PFSK-1 (cell line): Measurements from ENCODE around the gene NR3C2.

Experiments
- FOXP2 ChIP-seq: optimal IDR thresholded peaks from 2 replicates; pipeline ENCODE3; 2011; ENCODE audit warnings: borderline replicate concordance, control low read depth, inconsistent platforms; ENCODE audit not compliant: insufficient read depth; ENCODE audit errors: extremely low read length, extremely low read depth
- POLR2AphosphoS5 ChIP-seq: IDR thresholded peaks from 2 replicates; pipeline ENCODE4 v1.6.1; 2012; ENCODE audit warnings: low read depth, mild to moderate bottlenecking, control low read depth, low read length, moderate library complexity
- SIN3A ChIP-seq: IDR thresholded peaks from 2 replicates; pipeline ENCODE4 v1.6.1; 2012; ENCODE audit warnings: mild to moderate bottlenecking, low read length, moderate library complexity, borderline replicate concordance; ENCODE audit not compliant: insufficient read depth
- TAF1 ChIP-seq: IDR thresholded peaks from 2 replicates; pipeline ENCODE4 v1.6.1; 2012; ENCODE audit warnings: low read length, control low read depth, borderline replicate concordance; ENCODE audit not compliant: insufficient read depth
- TF ChIP-seq, protein P1 (sequence below), 2 experiments: IDR thresholded peaks; 2 replicates each; pipeline versions ENCODE4 v1.6.1 to v1.8.0; 2011 to 2012; ENCODE audit warnings: low read depth in 2 of 2, low read length in 2 of 2, control low read depth in 1 of 2, inconsistent platforms in 1 of 2, mild to moderate bottlenecking in 1 of 2, moderate library complexity in 1 of 2; ENCODE audit not compliant: insufficient read depth in 1 of 2

NR3C2 gene

DNA sequence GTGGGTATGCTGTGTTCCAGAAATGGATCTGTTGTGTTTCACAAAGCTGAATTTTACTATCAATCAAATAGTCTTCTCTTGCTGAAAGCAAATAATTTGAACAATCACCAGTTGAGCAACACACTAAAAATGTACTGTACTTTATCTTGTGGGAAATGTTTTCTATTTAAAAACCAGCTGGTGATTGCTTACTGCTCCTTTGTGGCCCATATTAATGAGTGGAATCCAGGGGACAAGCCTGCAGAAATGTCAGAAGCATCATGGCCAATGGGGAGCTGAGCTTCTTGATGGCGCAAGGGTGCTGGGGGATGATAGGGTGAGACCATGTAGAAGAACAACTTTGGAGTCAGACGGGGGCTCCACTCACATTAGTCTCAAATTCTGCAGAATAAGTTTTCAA, 364.2 kb downstream of the NR3C2 start:
- TF ChIP-seq SIN3A: no peak
- TF ChIP-seq POLR2AphosphoS5: no peak
- TF ChIP-seq FOXP2: no peak
- no peak for TF ChIP-seq TAF1
- TF ChIP-seq, protein P1, sequence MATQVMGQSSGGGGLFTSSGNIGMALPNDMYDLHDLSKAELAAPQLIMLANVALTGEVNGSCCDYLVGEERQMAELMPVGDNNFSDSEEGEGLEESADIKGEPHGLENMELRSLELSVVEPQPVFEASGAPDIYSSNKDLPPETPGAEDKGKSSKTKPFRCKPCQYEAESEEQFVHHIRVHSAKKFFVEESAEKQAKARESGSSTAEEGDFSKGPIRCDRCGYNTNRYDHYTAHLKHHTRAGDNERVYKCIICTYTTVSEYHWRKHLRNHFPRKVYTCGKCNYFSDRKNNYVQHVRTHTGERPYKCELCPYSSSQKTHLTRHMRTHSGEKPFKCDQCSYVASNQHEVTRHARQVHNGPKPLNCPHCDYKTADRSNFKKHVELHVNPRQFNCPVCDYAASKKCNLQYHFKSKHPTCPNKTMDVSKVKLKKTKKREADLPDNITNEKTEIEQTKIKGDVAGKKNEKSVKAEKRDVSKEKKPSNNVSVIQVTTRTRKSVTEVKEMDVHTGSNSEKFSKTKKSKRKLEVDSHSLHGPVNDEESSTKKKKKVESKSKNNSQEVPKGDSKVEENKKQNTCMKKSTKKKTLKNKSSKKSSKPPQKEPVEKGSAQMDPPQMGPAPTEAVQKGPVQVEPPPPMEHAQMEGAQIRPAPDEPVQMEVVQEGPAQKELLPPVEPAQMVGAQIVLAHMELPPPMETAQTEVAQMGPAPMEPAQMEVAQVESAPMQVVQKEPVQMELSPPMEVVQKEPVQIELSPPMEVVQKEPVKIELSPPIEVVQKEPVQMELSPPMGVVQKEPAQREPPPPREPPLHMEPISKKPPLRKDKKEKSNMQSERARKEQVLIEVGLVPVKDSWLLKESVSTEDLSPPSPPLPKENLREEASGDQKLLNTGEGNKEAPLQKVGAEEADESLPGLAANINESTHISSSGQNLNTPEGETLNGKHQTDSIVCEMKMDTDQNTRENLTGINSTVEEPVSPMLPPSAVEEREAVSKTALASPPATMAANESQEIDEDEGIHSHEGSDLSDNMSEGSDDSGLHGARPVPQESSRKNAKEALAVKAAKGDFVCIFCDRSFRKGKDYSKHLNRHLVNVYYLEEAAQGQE (IDR thresholded peaks at IDR 0.05; ENCODE audit: insufficient read depth in 1 of 2, low read depth in 2 of 2, low read length in 2 of 2): no peak

DNA sequence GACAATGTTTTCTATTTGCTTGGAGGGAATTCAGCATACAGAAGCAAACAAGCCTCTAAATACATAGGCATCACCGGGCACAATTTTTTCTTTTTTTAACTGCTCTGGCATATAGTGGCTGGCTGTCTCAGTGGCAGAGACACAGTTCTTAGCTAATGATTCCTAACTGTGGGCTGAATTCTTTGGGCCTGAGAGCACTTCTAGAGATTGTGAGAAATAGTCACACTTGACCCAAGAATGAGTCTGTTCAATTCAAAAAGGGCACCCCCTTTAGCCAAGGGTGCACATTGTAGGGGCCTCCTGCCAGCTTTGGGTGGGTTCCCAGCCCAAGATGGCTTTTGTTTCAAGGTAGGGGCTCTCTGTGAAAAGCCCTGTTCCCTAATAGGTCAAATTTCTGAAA, 364.6 kb downstream of the NR3C2 start:
- TF ChIP-seq SIN3A (no peak), TAF1 (no peak), FOXP2 (no peak), POLR2AphosphoS5 (no peak)
- TF ChIP-seq, protein P1 (IDR thresholded peaks at IDR 0.05; ENCODE audit: insufficient read depth in 1 of 2, low read depth in 2 of 2, low read length in 2 of 2): no peak

DNA sequence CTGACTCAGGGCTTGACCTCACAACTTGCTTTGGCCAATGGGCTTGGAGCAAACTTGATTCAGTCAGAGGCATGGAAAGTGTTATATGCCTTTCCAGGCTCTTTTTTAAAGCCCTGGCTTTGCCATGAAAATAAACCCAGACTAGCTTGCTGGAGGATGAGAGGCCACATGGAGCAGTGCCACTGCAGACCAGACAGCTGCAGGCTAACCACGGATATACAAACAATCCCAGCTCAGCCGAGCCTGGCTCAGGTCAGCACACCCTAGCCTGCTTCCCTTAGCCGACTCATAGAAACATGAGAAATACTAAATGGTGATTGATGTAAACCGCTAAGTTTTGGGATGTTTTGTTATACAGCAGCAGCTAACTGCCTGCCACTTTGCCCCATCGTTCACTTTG, 365.2 kb downstream of the NR3C2 start:
- no peak for TF ChIP-seq POLR2AphosphoS5
- TF ChIP-seq TAF1: no peak
- TF ChIP-seq, protein P1 (IDR thresholded peaks at IDR 0.05; ENCODE audit: insufficient read depth in 1 of 2, low read depth in 2 of 2, low read length in 2 of 2): no peak
- TF ChIP-seq FOXP2: no peak

DNA sequence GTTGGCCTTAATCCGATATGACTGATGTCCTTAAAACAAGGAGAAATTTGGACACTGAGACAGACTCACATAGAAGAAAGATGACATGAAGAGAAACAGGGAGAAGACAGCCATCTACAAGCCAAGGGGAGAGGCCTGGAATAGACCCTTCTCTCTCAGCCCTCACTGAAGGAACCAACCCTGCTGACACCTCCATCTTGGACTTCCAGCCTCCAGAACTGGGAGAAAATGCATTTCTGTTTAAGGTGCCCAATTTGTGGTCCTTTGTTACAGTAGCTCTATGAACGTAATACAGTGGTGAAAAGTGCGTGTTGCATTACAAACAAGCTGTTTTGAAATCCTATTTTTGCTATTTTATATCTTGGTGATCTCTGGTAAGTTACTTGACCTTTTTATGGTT, 366.8 kb downstream of the NR3C2 start:
- TF ChIP-seq TAF1 (no peak), POLR2AphosphoS5 (no peak), FOXP2 (no peak), SIN3A (no peak)
- TF ChIP-seq, protein P1 (IDR thresholded peaks at IDR 0.05; ENCODE audit: insufficient read depth in 1 of 2, low read depth in 2 of 2, low read length in 2 of 2): no peak

DNA sequence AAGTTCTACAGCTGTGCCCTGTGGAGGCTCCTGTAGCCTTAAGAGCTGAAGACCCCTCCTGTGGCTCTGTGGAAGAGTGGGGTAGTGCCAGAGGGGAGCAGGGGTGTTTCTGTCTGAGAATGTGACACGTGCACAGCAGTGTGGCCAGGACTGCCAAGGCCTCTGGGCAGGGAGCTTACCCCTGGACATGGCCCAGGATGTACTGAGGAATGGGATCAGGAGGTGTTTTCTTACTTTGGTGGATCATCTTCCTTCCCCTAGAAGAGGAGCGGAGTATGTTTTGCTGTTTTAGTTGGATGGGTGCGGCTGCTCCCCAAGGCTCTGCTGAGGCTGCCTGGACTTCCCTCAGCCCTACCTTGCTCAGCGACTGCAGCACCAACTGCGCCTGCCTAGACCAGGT, 367.8 kb downstream of the NR3C2 start:
- TF ChIP-seq TAF1 (no peak), FOXP2 (no peak), POLR2AphosphoS5 (no peak), SIN3A (no peak)
- TF ChIP-seq, protein P1 (IDR thresholded peaks at IDR 0.05; ENCODE audit: insufficient read depth in 1 of 2, low read depth in 2 of 2, low read length in 2 of 2): no peak
